Esophagus squamous epithelium (tissue), 5 donors: ENCODE measurements around the gene ATP2A2. TPM values are rescaled to one million over a fixed set of nuclear protein-coding genes. Genes with fewer than 3 reads are reported as not detected.

Experiments used
- DNase-seq: peaks from one replicate; lab custom pipeline; 2025; lab: John Stamatoyannopoulos, UW
- H3K27ac ChIP-seq, 4 donors: fragments of 200-600 bp; sonication (generic); one replicate each; pipeline ENCODE4 v1.5.1; 2016 to 2019; ENCODE audit warnings: mild to moderate bottlenecking in 1 of 4
- H3K27me3 ChIP-seq, 4 donors: fragments of 200-600 bp; sonication (generic); 1 replicate in 3 of 4; 2 replicates in 1 of 4; pipeline versions ENCODE4 v1.5.1 to v1.6.0; 2017 to 2021; ENCODE audit warnings: antibody characterized with exemption in 1 of 4
- H3K36me3 ChIP-seq, 3 donors: fragments of 200-600 bp; sonication (generic); one replicate each; pipeline ENCODE4 v1.5.1; 2016 to 2019
- H3K4me1 ChIP-seq, 3 donors: fragments of 200-600 bp; sonication (generic); one replicate each; pipeline ENCODE4 v1.5.1; 2017 to 2019
- H3K4me3 ChIP-seq, 4 donors: fragments of 200-600 bp; sonication (generic); 1 replicate in 3 of 4; 2 replicates in 1 of 4; pipeline ENCODE4 v1.5.1; 2016 to 2019; ENCODE audit warnings: mild to moderate bottlenecking in 2 of 4, moderate library complexity in 1 of 4
- H3K9me3 ChIP-seq, 3 donors: fragments of 200-600 bp; sonication (generic); one replicate each; pipeline ENCODE4 v1.5.1; 2016 to 2019
- CTCF ChIP-seq, 6 experiments: fragments of 450-650 bp in 4 of 6; fragments of 200-600 bp in 2 of 6; sonication (generic) in 2 of 6; IDR thresholded peaks; one replicate each; pipeline ENCODE4 v1.5.1; 2016 to 2019; ENCODE audit warnings: antibody characterized with exemption in 6 of 6, mild to moderate bottlenecking in 4 of 6, moderate library complexity in 4 of 6
- POLR2A ChIP-seq, 4 donors: fragments of 450-650 bp; IDR thresholded peaks; one replicate each; pipeline ENCODE4 v1.6.1; 2017; ENCODE audit warnings: antibody characterized with exemption in 4 of 4, mild to moderate bottlenecking in 4 of 4, moderate library complexity in 3 of 4
- WGBS, 2 donors: methylation state at CpG; one replicate each; pipeline ENCODE4 v1.1.5; 2018; 5-methylcytosine and 5-hydroxymethylcytosine counted together
- intact Hi-C: fragments of 100-400 bp; cut with DNase I; formaldehyde crosslinking; loops from one replicate; pipeline ENCODE4 v1.15.0; 2022
- small RNA-seq, 4 donors: library from RNA; depleted of rRNA; stranded (forward); fragments of <200 nt; gene quantifications; one replicate each; pipeline ENCODE3, GENCODE V24; 2016
- total RNA-seq, 4 donors: library from RNA; depleted of rRNA; stranded (reverse); fragments of >200 nt; gene quantifications; one replicate each; pipeline ENCODE4 v1.1.0, GENCODE V29; 2016
- donor health status: DM: yes; HTN: yes; CAD: no.

The ATP2A2 gene
- total RNA-seq, 4 donors from 2014 or later, result 147 to 263 (median 177) TPM

GRCh38 chr12:110382683-110383082 lies 101.6 kb downstream of the ATP2A2 start:
- Histone ChIP-seq H3K27ac (peak overlapping the region in 1 of 4 donors; percentile 14), H3K4me3 (no peak overlapping the region), H3K36me3 (peaks cover 17 to 98% (median 22%) of the 10 kb centered on the region in 3 donors), H3K27me3 (no peaks in the 10 kb centered on the region), H3K4me1 (peaks cover under 1 to 43% (median 16%) of the 10 kb centered on the region in 3 donors), H3K9me3 (no peaks in the 10 kb centered on the region)
- TF ChIP-seq CTCF (IDR thresholded peaks at IDR 0.05) (no peak), POLR2A (IDR thresholded peaks at IDR 0.05) (no peak)
- intact Hi-C loops, result no loop called here
- DNase-seq, result no peak
- 70 to 78% methylated on average over 4 of the region's 4 CpGs for WGBS, 2 donors

Small RNA genes lying within 50 kb of the gene (small RNA-seq; reads per million reads assigned to genes)
- gene RN7SL769P, result 0 reads per million in 4 donors

Other genes starting within 250 kb of the ATP2A2 start
- 10 to 100 TPM in 1 of 4 donors, 1 to 10 TPM in 3; 3.2 to 10.8 (median 5.9) TPM for gene C12orf76, start 232.7 kb upstream of the ATP2A2 start, total RNA-seq
- gene IFT81, start 156.9 kb upstream of the ATP2A2 start, total RNA-seq, result 10 to 100 TPM in 1 of 4 donors, 1 to 10 TPM in 3; 3.6 to 12.6 (median 7.2) TPM
- 10 to 100 TPM; 67.5 to 78.8 (median 74.4) TPM for gene ANAPC7, start 122.5 kb downstream of the ATP2A2 start, total RNA-seq
- gene ARPC3, start 169.1 kb downstream of the ATP2A2 start, total RNA-seq, result 100 to 1,000 TPM; 439 to 894 (median 711) TPM
- gene GPN3, start 187.0 kb downstream of the ATP2A2 start, total RNA-seq, result 10 to 100 TPM in 3 of 4 donors, 1 to 10 TPM in 1; 5.5 to 27.1 (median 12.9) TPM
- gene FAM216A, start 187.6 kb downstream of the ATP2A2 start, total RNA-seq, result 1 to 10 TPM in 3 of 4 donors, not detected in 1; 1.9 to 7.1 (median 3.4) TPM
- gene VPS29, start 220.9 kb downstream of the ATP2A2 start, total RNA-seq, result 100 to 1,000 TPM in 2 of 4 donors, 10 to 100 TPM in 2; 66.9 to 146 (median 110) TPM
- under 1 TPM in 3 of 4 donors, not detected in 1; 0.23 to 0.76 (median 0.40) TPM for gene RAD9B, start 221.1 kb downstream of the ATP2A2 start, total RNA-seq